Astrocyte (in vitro differentiated cells and primary cell): ENCODE measurements around the gene LTBP3. TPM values are rescaled to one million over a fixed set of nuclear protein-coding genes. Genes with fewer than 3 reads are reported as not detected.

Experiments
- DNase-seq: peaks from one replicate; pipeline ENCODE4 v3.0.0-alpha.2; 2010; ENCODE audit warnings: low read depth
- FAIRE-seq: peaks from 2 replicates; lab custom pipeline; 2011; peaks lifted over from hg19 to GRCh38; lab: Jason Lieb, UNC
- H2AFZ ChIP-seq: 2 replicates; pipeline ENCODE4 v1.6.0; 2012; ENCODE audit warnings: low read depth, low read length, inconsistent platforms
- H3K27ac ChIP-seq: 2 replicates; pipeline ENCODE4 v1.5.1; 2011; ENCODE audit warnings: low read depth, low read length, inconsistent platforms
- H3K27me3 ChIP-seq: 2 replicates; pipeline ENCODE4 v1.6.0; 2011; ENCODE audit warnings: low read length, inconsistent platforms; ENCODE audit not compliant: insufficient read depth
- H3K36me3 ChIP-seq: 2 replicates; pipeline ENCODE4 v1.5.1; 2011; ENCODE audit warnings: low read length, inconsistent platforms; ENCODE audit not compliant: insufficient read depth
- H3K4me1 ChIP-seq: 2 replicates; pipeline ENCODE4 v1.5.1; 2011; ENCODE audit warnings: low read length, inconsistent platforms; ENCODE audit not compliant: insufficient read depth
- H3K4me2 ChIP-seq: 2 replicates; pipeline ENCODE4 v1.6.0; 2012; ENCODE audit warnings: low read length, inconsistent platforms
- H3K4me3 ChIP-seq: 2 replicates; pipeline ENCODE4 v1.5.1; 2011; ENCODE audit warnings: low read depth, mild to moderate bottlenecking, low read length, inconsistent platforms; ENCODE audit not compliant: insufficient read depth
- H3K79me2 ChIP-seq: 2 replicates; pipeline ENCODE4 v1.6.0; 2012; ENCODE audit warnings: mild to moderate bottlenecking, low read length, inconsistent platforms; ENCODE audit not compliant: insufficient read depth
- H3K9ac ChIP-seq: 2 replicates; pipeline ENCODE4 v1.6.0; 2012; ENCODE audit warnings: mild to moderate bottlenecking, low read length, inconsistent platforms
- H3K9me3 ChIP-seq: 2 replicates; pipeline ENCODE4 v1.5.1; 2012; ENCODE audit warnings: low read depth, mild to moderate bottlenecking, low read length, inconsistent platforms; ENCODE audit not compliant: insufficient read depth
- H4K20me1 ChIP-seq: 2 replicates; pipeline ENCODE4 v1.6.0; 2012; ENCODE audit warnings: low read length, inconsistent platforms; ENCODE audit not compliant: insufficient read depth
- H3K27ac Mint-ChIP-seq: one replicate; pipeline ENCODE4 v1.8.0; 2021; ENCODE audit warnings: mild to moderate bottlenecking, mixed read lengths; ENCODE audit not compliant: unreplicated experiment
- H3K27me3 Mint-ChIP-seq: one replicate; pipeline ENCODE4 v1.8.0; 2021; ENCODE audit warnings: low read depth, mixed read lengths; ENCODE audit not compliant: unreplicated experiment
- H3K36me3 Mint-ChIP-seq: one replicate; pipeline ENCODE4 v1.8.0; 2021; ENCODE audit warnings: low read depth, mixed read lengths; ENCODE audit not compliant: unreplicated experiment
- H3K4me1 Mint-ChIP-seq: one replicate; pipeline ENCODE4 v1.8.0; 2021; ENCODE audit warnings: low read depth, mixed read lengths; ENCODE audit not compliant: unreplicated experiment
- H3K4me3 Mint-ChIP-seq: one replicate; pipeline ENCODE4 v1.8.0; 2021; ENCODE audit warnings: mild to moderate bottlenecking, moderate library complexity, mixed read lengths; ENCODE audit not compliant: unreplicated experiment
- H3K9me3 Mint-ChIP-seq: one replicate; pipeline ENCODE4 v1.8.0; 2021; ENCODE audit warnings: mild to moderate bottlenecking, mixed read lengths; ENCODE audit not compliant: unreplicated experiment
- EZH2 ChIP-seq: IDR thresholded peaks from 2 replicates; pipeline ENCODE4 v1.6.1; 2012; ENCODE audit warnings: mild to moderate bottlenecking, low read length, inconsistent platforms; ENCODE audit not compliant: insufficient read depth
- total RNA-seq: library from RNA; stranded (reverse); gene quantifications from 2 replicates; pipeline ENCODE4 v1.2.1, GENCODE V29; 2021
- TF ChIP-seq, protein P1 (sequence below): IDR thresholded peaks from 2 replicates; pipeline ENCODE4 v1.5.1; 2011; ENCODE audit warnings: low read depth, mild to moderate bottlenecking, inconsistent platforms, low read length, moderate library complexity; ENCODE audit not compliant: insufficient read depth

Gene LTBP3
- total RNA-seq, 1 donor from 2014 or later, result 33.2 TPM

DNA sequence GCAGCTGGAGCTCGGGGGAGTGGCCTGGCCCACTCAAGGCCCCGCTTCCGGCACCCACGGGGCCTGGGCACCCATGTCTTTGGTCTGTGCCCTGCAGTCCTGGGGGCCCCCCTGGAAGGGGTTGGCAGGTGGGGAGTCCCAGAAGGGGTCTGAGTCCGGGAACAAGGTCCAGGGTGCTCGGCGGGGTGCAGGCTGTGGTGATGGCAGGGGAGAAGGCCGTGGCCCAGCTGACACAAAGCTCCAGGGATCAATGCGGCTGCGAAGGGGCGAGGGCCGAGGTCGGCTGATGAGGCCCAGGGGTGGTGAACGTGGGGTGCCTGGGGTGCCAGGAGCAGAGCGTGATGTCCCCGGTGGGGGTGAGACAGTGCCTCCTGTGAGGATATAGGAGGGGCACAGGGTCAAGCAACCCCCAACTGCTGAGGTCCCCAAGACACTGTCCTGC lies 40.1 kb upstream of the LTBP3 start:
- Histone ChIP-seq H3K27me3 (no peaks in the 10 kb centered on the region), H3K79me2 (no peaks in the 10 kb centered on the region), H4K20me1 (peaks cover 6% of the 10 kb centered on the region), H3K27ac (no peak overlapping the region), H3K4me2 (no peak overlapping the region), H3K9me3 (no peaks in the 10 kb centered on the region), H3K4me1 (no peaks in the 10 kb centered on the region), H3K36me3 (peaks cover 2% of the 10 kb centered on the region), H3K9ac (no peak overlapping the region), H3K4me3 (no peak overlapping the region), H2AFZ (no peak overlapping the region)
- DNase-seq (no peak), FAIRE-seq (no peak)
- no peak overlapping the region for H3K27ac Mint-ChIP-seq
- H3K4me1 Mint-ChIP-seq, result no peaks in the 10 kb centered on the region
- H3K27me3 Mint-ChIP-seq, result peaks cover 3% of the 10 kb centered on the region
- no peak for TF ChIP-seq EZH2
- TF ChIP-seq, protein P1, sequence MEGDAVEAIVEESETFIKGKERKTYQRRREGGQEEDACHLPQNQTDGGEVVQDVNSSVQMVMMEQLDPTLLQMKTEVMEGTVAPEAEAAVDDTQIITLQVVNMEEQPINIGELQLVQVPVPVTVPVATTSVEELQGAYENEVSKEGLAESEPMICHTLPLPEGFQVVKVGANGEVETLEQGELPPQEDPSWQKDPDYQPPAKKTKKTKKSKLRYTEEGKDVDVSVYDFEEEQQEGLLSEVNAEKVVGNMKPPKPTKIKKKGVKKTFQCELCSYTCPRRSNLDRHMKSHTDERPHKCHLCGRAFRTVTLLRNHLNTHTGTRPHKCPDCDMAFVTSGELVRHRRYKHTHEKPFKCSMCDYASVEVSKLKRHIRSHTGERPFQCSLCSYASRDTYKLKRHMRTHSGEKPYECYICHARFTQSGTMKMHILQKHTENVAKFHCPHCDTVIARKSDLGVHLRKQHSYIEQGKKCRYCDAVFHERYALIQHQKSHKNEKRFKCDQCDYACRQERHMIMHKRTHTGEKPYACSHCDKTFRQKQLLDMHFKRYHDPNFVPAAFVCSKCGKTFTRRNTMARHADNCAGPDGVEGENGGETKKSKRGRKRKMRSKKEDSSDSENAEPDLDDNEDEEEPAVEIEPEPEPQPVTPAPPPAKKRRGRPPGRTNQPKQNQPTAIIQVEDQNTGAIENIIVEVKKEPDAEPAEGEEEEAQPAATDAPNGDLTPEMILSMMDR, result no peak
- no peak overlapping the region for H3K4me3 Mint-ChIP-seq
- H3K9me3 Mint-ChIP-seq, result no peaks in the 10 kb centered on the region
- H3K36me3 Mint-ChIP-seq, result peaks cover 10% of the 10 kb centered on the region

DNA sequence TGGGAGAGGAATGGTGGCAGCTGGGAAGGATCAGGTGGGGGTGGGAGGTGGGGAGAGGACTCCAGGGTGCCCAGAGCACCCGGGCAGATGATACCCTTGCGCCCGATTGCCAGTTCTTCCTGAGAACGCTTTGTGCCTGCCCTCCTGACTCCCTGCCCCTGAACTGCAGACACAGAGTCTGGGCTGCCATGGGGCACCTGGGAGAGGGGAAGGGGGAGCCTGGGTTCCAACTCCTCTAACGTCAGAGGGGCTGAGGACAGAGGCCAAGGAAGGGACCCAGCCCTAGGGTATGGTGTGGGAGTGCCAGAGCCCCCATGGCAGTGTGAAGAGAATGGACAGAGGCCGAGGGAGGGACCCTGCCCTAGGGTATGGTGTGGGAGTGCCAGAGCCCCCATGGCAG lies 38.4 kb upstream of the LTBP3 start:
- FAIRE-seq (no peak), DNase-seq (no peak)
- peaks cover 7% of the 10 kb centered on the region for H4K20me1 ChIP-seq
- no peaks in the 10 kb centered on the region for H3K4me1 Mint-ChIP-seq
- H3K4me3 Mint-ChIP-seq, result no peak overlapping the region
- TF ChIP-seq, protein P1, result no peak
- no peak for TF ChIP-seq EZH2
- H3K36me3 ChIP-seq, result peaks cover 2% of the 10 kb centered on the region
- peaks cover 3% of the 10 kb centered on the region for H3K27me3 Mint-ChIP-seq
- H3K4me3 ChIP-seq, result no peak overlapping the region
- no peak overlapping the region for H3K9ac ChIP-seq
- H3K27ac ChIP-seq, result no peak overlapping the region
- H3K27me3 ChIP-seq, result no peaks in the 10 kb centered on the region
- no peaks in the 10 kb centered on the region for H3K9me3 ChIP-seq
- no peaks in the 10 kb centered on the region for H3K79me2 ChIP-seq
- H3K9me3 Mint-ChIP-seq, result no peaks in the 10 kb centered on the region
- H3K27ac Mint-ChIP-seq, result no peak overlapping the region
- H3K4me1 ChIP-seq, result peaks cover 4% of the 10 kb centered on the region
- H2AFZ ChIP-seq, result no peak overlapping the region
- peaks cover 10% of the 10 kb centered on the region for H3K36me3 Mint-ChIP-seq
- no peak overlapping the region for H3K4me2 ChIP-seq

DNA sequence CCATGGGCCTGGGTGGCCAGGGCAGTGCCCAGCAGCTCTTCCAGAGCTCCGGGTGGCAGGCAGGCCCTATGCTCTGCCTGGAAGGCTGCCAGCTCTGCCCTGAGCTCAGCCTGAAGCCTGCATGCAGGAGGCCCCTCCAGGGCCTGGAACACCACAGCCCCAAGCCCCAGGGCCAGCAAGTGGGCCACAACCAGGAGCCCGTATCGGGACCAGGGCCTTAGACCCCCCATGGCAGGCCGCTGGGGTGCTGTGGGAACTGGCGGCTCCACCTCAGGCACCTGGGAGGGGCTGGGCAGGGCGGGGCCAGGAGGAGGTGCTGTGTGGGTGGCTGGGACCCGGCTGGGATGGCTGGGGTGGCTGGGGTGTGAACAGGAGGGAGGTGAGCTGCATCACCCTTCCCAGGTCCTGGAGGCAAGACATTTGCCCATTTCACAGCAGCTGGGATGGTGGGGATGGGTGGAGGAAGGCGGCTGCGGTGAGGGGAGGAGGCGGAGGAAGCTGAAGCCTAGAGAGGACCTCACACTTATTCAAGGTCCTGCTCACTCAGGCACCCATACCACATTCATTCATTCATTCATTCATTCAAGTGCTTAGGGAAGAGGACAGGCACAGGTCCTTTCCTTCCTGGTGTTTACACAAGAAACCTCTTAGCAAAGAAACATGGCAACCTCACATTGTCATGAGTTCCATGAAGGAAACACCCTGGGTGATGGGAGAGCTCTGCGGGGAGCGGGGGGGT lies 37.6 kb upstream of the LTBP3 start, which contains the start of gene KCNK7:
Gene KCNK7, minus strand, starts transcription at position 258 of the 739 bp plus-strand sequence. Its CDS starts 28 bp downstream, at position 230.
- TF ChIP-seq EZH2, result no peak
- TF ChIP-seq, protein P1, result no peak
- H3K27me3 ChIP-seq, result no peaks in the 10 kb centered on the region
- no peak within 1 kb of the TSS for H3K4me3 ChIP-seq
- no peak within 1 kb of the TSS for H2AFZ ChIP-seq
- no peaks in the 10 kb centered on the region for H3K9me3 Mint-ChIP-seq
- peaks cover 4% of the 10 kb centered on the region for H3K4me1 ChIP-seq
- no peak within 1 kb of the TSS for H3K9ac ChIP-seq
- peaks cover 6% of the 10 kb centered on the region for H4K20me1 ChIP-seq
- H3K79me2 ChIP-seq, result no peaks in the 10 kb centered on the region
- no peak within 1 kb of the TSS for H3K4me2 ChIP-seq
- H3K9me3 ChIP-seq, result no peaks in the 10 kb centered on the region
- H3K36me3 ChIP-seq, result peaks cover 2% of the 10 kb centered on the region
- H3K27ac ChIP-seq, result no peak within 1 kb of the TSS
- no peaks in the 10 kb centered on the region for H3K4me1 Mint-ChIP-seq
- DNase-seq (no peak), FAIRE-seq (no peak)
- H3K27ac Mint-ChIP-seq, result no peak within 1 kb of the TSS
- H3K27me3 Mint-ChIP-seq, result peaks cover 4% of the 10 kb centered on the region
- H3K4me3 Mint-ChIP-seq, result no peak within 1 kb of the TSS
- H3K36me3 Mint-ChIP-seq, result peaks cover 4% of the 10 kb centered on the region
